NCI-H1092 treated with DMSO at 0.1 percent for 48 hours (cell line): ENCODE measurements around the gene TRDN.

Source experiments
- DNase-seq: peaks from one replicate; lab custom pipeline; 2025; lab: John Stamatoyannopoulos, UW

Gene TRDN

DNA sequence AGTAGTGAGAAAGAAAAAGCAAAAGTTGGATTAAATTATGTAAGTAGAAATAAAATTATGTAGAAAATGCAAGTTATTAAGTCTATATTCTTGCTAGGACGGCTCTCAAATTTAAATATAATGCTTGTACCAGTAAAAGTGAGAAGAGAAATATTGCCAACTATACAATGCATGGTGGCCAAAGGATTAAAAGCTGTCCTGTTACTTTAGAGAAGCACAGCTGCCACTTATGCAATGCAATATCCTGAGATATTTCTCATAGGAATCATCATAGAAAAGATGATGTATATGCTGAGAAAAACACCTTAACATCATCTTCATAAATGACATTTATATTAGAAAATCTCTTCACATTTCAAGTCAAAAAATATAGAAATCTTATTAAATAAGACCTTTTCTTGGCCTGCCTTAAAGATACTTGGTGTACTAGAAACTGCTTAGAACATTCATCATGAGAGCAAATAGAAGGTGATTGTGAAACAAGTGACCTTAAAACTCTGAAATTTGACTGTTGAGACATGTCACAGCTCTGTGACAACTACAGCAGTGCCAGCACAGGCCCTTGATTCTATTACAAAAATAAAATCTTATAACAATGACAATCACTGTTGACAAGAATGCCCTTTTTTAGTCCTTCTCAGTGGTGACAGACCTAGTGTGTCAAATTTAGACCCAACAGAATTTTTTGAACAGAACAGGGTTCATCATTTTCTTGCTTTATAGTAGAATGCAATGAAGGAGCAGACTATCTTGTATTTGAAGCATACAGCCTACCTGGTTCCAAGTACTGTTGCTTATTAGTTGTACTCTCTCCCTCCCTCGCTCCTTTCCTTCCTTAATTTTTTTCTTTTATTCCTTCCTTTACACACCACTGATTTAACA is 467.6 kb downstream of the TRDN start:
- DNase-seq = no peak

DNA sequence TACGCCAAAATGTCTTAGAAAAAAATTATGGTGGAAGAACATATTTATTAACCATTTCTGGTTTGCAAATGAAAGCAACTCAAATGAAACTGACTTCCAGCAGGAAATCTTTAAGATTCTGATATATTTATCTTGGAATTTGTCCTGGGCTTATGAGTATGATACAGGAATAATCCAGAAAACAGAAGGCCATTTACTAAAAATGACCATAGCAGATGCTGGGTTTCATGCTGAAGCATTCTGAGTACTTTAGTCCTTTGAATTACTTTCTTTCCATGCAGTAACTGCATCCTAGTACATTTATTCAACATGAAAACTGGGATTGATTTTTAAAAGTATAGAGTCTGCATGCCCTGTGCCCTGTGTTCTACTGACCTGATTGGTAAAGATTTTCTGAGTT is 468.3 kb downstream of the TRDN start:
- DNase-seq = no peak
